Umbilical cord (tissue), 2 donors: ENCODE results near the gene RYR3. TPM values are rescaled to one million over a fixed set of nuclear protein-coding genes. Genes with fewer than 3 reads are reported as not detected.

Experiments
- DNase-seq: peaks from one replicate; pipeline ENCODE4 v3.0.0-alpha.2; 2015; ENCODE audit warnings: low spot score
- total RNA-seq: library from RNA; depleted of rRNA; stranded (reverse); fragments of >200 nt; gene quantifications from one replicate; pipeline ENCODE4 v1.2.3, GENCODE V29; 2014; ENCODE audit warnings: low replicate concordance; ENCODE audit not compliant: insufficient read depth

RYR3 gene
- total RNA-seq, 1 donor from 2014 or later, result 11.6 TPM

DNA sequence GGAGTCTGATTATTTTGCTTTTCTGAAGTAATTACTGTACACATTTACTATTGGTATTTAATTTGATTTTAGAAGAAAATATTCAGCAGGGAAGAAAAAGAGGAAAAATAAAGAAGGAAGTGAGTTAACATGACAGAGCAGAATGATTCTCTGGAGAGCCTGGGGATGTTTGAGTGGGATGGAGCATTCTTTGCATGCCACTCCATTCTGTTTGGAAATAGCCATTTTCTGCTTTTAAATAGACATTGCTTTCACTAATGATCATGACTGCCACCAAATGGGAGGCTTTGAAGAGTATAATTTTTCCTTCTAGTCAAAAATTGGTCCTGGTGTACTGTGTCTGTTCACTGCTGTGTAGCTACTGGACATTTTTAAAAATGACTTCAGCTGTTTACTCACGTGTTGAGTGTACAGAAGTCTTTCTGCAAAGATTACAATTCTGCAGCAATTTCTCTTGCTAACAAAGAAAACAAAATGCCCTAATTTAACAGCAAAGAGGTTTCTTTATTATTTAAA is 196.1 kb downstream of the RYR3 start:
- no peak for DNase-seq

DNA sequence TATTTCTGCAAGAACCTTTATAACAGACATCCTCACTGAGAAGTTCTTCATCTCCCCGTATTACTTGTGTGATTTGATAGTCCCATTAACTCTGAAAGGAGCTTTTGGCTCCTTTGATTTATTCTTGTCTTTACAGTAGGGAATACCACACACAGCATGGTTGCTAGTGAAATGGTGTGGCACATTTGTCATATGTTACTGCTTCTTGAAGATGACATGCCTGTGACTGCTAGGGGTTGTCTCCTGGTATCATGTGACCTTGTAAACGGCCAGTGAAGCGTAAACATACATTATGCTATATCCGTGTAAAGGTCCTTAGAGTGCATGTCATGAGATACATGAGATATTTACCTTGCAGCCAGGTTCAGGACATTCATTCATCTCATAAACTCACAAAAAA is 197.9 kb downstream of the RYR3 start:
- no peak for DNase-seq

DNA sequence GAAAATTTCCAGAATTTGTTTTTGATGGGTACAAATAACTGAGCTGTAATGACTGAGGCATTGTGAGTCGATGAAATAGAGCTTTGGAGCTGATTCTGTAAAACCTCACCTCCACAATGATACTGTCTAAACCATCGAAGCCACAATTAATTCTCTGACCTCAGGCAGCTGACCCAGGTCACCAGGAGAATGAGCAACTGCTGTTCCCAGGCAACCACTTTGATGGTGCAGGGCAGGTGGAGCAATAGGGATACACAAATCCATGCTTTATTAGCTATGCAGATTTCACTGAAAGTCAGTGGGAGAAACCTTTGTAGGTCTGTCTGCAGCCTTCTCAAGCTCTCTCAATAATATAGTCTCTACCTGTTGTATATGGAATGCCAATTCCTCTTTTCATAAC is 204.4 kb downstream of the RYR3 start:
- no peak for DNase-seq

DNA sequence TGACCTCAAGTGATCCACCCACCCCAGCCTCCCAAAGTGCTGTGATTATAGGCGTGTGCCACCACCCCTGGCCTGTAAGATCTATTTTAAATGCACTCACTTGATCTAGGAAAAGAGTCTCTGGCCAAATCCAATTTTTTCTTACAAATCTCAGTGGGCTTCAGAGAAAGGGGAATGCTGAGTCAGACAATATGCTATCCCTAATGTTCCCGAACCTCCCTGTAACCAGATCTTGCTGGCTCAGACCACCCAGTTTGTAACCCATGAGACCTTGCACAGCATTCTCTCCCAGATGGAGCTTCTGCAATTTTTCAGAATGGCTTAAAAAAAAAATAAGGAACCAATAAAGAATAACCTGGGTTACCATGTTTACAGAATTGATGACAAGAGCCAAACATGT is 205.8 kb downstream of the RYR3 start:
- DNase-seq, result no peak

DNA sequence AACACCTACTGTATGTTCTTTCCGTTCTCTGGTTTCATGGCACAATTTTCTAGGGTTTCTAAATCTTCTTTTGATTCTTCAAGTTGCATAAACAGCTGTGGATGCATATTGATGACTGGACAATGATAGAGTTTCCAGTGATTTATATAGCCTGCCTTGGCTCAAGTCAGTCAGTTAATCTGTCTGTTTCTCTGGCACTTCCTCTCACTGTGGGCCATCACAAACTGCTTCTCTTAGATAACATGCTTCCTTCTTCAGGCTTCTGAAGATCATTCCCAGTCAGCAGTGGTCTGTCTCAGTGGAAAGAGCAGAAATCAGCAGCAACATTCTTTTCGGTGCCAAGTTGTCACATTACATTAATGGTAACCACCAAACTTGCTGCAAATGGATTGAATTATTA is 207.2 kb downstream of the RYR3 start:
- no peak for DNase-seq

DNA sequence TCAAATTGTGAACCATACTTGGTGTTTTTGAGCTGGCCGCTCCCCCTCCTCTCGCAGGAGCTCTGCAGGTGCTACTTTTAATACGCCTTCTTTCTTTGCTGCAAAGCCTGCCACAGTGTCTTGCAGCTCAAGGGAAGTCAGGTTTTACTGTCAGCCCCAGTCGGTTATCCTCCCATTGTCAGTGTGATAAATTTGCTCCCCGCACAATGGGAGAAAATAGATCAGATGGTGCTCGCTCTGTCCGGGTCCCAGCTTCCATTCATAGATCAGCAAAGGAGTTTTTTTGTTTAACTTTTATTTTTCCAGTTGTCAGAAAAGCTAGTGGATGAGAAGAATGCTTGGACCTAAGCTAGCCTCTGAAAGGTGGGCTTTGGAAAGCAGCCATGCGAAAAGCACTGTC is 207.7 kb downstream of the RYR3 start:
- no peak for DNase-seq

DNA sequence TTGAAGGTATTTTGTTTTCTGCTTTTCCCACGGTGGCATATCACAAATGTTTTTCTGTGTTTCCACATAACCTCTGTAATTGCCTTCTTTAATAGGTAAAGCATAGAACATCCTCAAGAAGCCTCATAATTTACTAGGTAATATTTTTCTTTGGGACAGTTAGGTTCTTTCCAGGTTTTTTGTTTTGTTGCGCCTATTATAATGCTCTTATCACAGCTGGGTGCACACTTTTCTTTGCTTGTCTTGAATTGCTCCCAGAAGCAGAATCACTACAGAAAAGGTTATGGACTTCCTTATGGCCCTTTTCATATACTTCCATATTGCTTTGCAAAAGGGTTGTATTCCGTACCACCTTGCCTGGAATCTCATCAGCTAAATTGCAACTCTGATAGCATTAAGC is 213.5 kb downstream of the RYR3 start:
- DNase-seq, result no peak

DNA sequence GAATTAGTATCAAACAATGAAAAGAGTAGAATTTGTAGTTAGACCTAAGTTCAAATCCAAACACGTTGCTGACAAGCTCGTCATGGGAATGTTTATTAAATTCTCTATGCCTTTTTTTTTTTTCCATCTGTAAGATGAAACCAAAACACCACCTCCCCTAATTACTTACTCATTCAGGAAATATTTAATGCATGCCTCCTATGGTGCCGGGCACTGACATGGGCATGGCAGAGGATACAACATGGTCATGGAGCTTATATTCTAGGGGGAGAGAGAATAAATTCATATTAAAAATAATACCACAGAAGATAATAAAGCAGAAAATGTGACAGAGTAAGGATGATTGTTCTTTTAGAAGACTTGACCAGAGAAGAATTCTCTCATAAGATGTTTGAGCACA is 215.8 kb downstream of the RYR3 start:
- no peak for DNase-seq

DNA sequence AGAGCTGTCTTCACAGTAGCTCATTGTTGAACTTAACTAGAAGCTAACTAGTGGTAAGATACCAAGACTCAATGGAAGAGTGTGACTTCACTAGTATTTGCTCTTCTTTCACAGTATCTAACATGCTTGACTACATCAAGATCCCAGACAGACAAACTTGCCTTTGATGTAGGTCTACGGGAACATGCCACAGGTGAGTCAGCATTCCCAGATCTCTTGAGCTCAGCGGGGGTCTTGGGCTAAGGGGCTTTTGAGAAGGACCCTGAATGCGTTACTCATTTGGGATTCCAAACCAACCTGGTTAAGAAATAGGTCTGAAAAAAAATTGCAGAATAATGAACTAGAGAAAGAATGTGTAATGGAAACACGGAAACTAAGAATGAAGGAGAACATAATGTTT is 222.4 kb downstream of the RYR3 start:
- no peak for DNase-seq

DNA sequence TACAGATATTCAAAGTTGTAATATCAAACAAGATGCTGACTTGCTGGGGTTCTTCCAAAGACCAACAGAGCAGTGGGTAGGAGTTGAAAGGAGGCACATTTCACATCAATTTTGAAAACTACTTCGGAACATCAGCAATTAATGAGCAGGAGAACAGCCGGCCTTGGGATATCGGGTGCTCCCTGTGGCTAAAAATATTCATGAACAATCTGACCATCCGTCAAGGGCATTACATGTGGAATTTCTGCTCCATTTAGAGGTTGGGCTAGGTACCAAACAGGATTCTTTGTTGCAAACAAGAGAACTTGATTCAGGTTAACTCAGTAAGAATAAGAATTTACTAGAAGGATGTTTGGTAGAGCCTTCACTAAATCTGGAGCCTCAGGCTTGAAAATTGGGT is 223.9 kb downstream of the RYR3 start:
- no peak for DNase-seq

DNA sequence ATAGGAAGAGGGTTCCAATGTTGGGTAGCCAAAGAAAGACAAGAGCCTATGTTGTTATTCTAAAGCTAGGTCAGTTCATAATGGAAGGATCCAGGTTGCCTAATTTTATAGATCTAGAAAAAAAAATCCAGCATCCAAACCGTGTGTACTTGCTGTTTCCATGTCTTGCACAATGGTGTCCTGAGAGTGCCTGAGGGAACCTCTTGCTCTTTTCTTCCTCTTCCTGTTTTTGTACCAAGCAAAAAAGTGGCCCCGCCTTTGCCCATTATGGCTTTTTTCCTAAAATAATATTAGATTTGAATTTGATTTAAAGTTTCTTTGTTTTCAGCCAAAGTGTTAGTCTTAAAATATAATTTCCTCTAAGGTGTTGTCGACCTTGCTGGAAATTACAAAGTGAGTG is 224.4 kb downstream of the RYR3 start:
- DNase-seq, result no peak

DNA sequence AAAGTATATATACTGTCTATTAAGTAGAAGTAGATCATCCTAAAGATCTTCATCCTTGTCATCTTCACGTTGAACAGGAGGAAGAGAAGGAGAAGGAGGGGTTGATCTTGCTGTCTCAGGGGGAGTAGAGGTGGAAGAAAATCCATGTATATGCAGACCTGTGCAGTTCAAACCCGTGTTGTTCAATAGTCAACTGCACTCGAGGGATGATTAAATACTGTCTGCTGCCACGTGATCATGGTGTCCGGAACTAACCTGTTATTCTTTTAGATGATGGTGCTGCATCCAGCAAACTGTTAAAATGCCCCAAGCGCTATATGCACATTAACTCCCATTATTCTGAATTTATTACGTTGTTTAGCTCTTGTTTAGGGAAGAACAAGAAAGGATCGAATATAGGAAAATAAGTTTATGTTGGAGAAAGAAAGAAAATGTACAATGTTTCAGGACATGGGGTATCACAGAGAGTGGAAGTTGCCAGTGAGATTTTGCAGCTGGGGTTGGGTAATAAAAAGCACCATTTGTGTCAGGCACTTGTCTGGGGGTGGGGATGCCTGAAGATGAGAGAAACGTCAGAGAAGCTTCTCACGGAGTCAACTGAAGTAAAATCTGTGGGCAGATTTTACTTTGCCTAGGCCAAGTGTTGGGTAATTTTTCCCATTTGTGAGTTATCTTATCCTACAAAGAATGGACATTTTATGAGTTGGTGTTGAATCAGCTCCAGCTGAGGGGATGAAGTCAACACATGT is 229.2 kb downstream of the RYR3 start:
- DNase-seq, result no peak

DNA sequence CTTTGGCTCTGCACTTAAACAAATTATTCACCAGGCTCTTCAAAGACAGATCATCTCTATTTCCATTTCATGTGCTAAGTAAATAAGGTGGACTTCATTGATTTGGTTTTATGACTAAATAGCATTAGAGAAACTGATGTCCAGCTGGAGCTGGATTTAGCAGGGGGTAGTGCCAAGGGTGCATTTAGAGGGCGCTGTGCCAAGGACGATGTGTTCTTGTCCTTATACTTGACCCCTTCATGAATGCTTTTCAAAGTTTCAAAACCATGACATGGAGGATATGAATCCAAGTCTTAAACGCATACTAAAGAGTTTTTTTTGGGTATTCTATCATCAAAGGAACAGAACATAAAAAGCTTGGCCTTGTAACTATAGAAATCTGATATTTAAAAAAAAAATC is 233.2 kb downstream of the RYR3 start:
- DNase-seq, result no peak

DNA sequence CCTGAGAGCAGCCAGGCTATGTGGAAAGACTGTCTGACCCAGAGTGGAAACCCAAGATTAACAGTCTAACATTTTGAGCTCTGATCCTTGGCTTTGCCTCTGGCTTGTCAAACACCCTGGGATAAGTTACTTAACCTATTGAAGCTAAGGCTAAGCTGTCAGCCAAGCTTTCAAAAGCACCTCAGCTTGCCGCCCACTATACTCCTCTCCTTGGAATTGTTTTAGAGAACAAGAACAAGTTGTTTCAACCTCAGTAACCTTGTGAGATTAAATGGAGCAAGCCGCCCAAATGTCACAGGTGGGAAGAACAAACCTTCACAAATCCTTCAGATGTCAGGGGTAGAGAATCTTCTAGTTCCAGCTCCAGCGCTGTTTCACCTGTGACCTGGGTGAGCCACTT is 235.1 kb downstream of the RYR3 start:
- DNase-seq, result no peak

DNA sequence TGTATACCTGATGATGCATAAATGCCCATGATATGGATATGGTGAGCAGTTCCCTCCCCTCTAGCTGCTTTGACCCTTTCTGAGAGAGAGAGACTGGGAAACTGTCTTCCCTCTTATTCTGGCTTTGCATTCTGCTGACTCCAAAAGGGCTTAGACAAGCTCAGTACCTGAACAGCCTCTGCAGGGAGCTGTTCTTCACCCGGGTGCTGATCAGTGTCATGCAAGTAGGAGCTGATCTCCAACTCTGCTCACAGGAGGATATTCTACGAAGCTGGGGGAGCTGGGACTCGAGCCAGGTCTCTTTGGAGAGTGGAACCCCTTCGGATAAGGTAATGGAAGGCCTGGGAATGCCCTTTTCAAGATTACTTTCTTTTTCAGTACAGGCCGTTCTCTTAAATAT is 237.1 kb downstream of the RYR3 start:
- peak; percentile 68 for DNase-seq

DNA sequence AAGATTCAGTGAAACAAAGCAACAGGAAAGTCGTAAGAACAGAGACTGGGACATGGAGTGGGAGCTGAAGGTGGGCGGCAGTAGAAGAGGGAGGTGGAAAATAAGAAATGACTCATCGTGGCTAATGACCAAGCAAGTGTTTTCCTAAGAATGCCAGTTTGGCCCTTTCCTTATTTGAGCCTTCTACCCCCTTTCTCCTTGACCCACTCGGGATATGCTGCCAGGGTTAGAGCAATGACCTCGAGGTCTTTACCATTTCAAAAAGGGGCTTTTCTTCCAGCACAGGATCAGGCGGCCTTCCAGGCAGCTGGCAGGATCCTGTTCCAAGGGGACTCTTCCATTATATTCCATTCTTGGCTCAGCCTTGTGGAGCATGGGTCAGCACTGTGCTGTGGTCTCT is 241.1 kb downstream of the RYR3 start:
- no peak for DNase-seq

DNA sequence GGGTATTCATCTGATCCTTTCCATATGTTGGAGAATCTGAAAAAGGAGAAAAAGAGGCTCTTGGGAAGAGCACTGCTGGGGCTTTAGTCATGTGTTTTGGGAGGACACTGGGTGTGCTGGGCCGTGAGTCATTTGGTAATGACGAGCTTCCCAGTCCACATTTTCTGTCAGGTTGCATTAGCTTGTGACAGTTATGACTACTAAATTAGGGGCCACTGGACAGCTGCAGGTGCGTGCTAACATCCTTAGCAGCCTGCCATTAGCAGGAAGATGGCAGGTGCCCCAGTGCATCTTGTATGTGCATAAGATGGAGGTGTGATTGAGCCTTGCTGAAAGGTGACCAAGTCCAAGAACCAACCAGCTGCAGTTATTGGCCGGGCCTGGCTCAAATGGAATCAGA is 242.4 kb downstream of the RYR3 start:
- DNase-seq, result no peak

DNA sequence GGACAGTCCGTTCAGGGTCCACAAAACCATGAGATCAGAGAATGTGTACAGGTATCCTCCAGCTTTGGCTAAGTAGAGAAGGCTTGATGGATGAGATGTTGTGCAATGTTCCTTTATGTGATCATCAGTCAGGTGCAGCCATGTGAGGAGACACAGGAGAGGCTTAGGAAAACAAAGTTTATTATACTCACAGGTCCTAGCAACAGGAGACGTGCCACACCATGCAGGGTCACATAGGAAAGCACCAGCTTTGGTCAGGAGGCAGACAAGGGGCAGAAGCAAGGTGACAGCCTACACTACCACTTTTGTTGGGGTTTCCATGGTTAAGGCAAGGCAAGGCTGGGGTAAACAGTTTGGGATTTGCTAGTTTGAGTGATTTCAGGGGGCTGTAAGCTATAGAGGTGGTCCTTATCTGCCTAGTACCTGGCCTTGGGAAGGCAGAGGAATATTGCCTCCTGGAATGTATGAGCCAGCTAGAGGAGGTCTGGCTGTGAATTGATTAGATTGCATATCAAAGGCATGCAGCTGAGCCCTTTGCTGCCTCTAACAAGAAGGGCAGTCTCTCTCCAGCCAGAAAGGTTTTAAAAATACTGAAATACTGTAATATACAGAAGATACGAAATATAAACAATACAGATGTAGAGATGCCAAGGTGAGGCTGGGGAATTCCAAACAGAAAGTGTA is 248.6 kb downstream of the RYR3 start:
- no peak for DNase-seq

DNA sequence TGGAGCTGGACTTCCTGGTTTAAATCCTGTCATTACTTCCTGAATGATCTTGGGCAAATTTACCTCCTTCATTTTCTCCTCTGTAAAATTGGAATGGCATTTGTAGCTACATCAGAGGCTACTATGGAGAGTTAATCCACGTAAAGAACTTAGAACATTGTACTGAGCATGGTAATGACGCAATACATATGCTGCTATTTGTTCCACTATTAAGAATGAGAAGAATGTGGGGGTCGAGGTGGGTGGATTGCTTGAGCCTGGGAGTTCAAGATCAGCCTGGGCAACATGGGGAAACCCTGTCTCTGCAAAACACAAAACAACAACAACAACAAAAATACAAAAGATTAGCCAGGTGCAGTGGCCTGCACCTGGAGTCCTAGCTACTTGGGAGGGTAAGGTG is 250.6 kb downstream of the RYR3 start:
- DNase-seq, result no peak

DNA sequence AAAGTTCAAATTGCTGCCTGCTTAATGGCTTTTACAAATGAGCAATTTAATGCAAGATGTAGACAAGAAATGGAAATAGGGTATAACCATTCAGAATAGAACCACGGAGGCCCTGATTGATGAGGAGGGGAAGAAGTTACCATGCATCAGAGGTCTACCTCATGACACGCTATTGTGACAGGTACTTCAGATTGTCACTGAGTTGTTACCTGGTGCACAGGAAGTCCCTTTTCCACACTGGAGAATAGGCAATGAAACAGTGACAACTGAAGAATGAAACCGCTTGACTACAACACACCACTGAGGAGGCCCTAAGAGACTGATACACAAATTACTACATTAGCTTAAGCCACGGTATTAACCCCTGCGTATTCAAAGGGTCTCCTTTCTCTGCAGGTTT is 251.2 kb downstream of the RYR3 start:
- DNase-seq, result no peak

DNA sequence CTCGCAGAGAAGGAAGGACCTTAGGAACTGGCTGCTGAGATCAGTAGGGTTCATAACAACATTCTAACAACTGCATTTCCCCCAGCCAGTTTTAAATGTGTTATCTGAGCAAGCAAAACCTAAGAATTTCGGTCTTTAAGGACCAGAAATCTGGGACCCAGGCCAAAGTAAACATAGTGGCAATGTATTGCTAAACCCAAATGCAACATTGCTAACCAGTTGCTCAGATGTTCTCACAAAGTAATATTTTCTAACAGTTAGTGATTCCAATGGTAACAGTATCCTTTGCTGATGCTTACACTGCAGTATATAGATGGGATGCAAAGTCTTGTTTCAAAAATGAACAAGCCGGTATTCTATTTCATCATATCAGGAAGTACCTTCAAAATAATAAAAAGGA is 254.3 kb downstream of the RYR3 start:
- DNase-seq, result peak; percentile 32

DNA sequence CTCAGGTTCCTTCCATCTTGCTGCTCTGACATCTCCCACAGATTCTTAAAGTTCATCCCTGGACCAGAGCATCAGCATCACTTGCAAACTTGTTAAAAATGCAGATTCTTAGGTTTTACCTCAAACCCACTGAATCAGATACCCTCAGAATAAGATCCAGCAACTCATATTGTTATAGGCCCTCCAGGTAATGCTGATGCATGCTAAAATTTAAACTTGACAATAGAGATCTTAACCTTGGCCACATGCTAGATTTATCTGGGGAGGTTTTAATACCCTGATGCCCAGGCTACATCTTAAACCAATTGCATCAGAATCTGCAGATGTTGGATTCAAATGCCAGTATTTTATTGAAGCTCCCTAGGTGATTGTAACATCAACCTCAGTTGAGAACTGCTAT is 256.9 kb downstream of the RYR3 start:
- no peak for DNase-seq

DNA sequence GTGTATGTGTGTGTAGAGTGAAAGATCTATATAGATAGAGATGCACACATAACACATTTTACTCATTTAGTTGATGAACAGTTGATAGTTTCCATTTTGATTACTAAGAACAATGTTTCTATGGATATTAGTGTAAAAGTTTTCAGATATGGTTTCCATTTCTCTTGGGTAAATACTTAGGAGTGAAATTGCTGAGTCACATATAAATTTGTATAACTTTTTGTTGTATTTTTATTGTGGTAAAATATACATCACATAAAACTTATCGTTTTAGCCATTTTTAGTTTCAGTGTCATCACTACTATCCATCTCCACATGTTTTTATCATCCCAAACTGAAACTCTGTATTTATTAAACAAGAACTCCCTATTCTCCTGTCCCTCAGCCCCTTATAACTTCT is 258.3 kb downstream of the RYR3 start:
- DNase-seq, result no peak
